RWPE1 (cell line): ENCODE results near the gene SLC9A9.

Experiments
- CTCF ChIA-PET: fragments of 350-600 bp; sonication (Branson Sonifier 250); formaldehyde crosslinking; extraction: SDS; loops from one replicate; lab custom pipeline; 2021; lab: Yijun Ruan, JAX
- POLR2A ChIA-PET: fragments of 400-600 bp; formaldehyde crosslinking; extraction: SDS; loops from one replicate; lab custom pipeline; 2020; ENCODE audit warnings: antibody characterized with exemption; ENCODE audit not compliant: low non-redundant PET; lab: Yijun Ruan, JAX
- DNase-seq: peaks from one replicate; pipeline ENCODE4 v3.0.0; 2012; ENCODE audit warnings: low spot score
- H3K27ac ChIP-seq: fragments of 450-650 bp; 2 replicates; pipeline ENCODE4 v1.5.1; 2017
- TF ChIP-seq, protein P1 (sequence below): fragments of 450-650 bp; conservative IDR thresholded peaks from 2 replicates; pipeline ENCODE4 v1.5.1; 2017; ENCODE audit warnings: low read depth, mild to moderate bottlenecking

The SLC9A9 gene

DNA sequence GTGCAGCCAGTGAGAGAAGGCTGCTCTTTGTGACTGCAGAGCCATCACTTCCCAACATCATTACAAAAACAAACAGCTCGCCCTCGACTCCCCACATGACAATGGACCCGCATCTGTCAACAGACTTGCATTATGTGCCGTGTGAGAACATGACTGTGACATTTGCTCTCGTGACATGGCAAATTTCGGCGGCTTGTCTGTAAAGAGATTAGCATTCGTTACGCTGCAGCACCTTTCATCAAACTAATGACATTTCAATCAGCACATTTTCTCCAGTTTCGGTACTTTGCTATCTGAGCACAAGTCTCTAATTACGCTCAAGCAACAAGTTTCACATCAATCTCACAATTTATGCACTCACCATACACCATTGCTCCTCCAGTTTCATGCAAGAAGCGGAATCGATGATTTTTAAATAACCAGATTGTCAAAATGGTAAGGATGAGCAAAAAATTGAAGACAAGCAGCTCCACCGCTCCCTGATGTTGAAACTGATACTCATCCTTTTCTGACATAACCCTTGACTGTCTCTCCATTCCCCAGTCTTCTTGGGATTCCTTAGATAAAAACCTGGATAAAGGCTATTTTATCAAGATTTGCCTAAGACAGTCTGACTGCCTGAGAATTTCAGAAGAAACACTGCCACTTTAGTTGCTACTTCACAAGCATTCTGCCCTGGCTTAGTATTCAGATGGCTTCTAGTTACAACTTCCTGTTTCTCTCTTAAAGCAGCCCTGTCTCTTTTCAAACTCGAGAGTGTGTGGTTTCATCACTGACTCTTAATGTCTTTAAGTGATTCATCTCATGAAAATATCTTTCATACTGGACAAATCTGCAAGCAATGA is at the start of gene SLC9A9:
SLC9A9 (minus strand) TSS at position 682 of the 845 bp plus-strand sequence; CDS start at position 536, 146 bp downstream.
- peak; percentile 44 for DNase-seq
- TF ChIP-seq, protein P1, sequence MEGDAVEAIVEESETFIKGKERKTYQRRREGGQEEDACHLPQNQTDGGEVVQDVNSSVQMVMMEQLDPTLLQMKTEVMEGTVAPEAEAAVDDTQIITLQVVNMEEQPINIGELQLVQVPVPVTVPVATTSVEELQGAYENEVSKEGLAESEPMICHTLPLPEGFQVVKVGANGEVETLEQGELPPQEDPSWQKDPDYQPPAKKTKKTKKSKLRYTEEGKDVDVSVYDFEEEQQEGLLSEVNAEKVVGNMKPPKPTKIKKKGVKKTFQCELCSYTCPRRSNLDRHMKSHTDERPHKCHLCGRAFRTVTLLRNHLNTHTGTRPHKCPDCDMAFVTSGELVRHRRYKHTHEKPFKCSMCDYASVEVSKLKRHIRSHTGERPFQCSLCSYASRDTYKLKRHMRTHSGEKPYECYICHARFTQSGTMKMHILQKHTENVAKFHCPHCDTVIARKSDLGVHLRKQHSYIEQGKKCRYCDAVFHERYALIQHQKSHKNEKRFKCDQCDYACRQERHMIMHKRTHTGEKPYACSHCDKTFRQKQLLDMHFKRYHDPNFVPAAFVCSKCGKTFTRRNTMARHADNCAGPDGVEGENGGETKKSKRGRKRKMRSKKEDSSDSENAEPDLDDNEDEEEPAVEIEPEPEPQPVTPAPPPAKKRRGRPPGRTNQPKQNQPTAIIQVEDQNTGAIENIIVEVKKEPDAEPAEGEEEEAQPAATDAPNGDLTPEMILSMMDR: no peak
- peak within 1 kb of the TSS; percentile 39 for H3K27ac ChIP-seq
- ChIA-PET CTCF (no interaction called here), POLR2A (no interaction called here)

DNA sequence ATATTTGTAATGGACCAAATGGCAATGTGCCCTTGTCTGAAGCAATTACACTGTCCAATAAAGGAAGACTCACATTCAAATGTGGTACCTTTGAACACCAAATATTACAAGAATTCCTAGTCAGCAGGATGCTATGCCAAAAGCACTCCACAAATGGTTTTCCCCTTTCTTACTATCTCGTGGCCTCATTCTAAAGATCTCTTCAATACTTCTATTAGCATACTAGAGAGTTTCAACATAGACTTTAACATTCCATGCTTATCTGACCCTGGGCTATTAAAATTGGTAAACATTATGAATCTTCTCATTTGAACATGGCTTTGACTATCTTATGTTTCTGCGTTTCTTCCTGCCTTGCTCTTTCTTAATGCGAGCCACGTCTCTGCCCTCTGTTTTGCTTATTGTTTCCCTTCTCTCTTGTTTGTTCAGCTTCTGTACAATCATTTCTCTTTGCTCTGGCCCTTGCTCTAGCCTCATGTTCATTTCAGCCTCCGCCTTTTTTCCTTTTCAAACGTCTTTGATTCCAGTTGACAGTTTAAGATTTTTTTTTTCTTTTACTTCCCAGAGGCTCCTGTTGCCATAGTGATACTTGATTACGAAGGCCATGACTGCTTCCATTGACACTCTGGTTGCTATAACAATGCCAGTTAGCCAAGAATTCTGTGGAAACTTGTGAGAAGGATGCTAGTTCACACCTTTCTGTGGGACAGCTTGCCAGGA is 49.5 kb upstream of the SLC9A9 start:
- ChIA-PET CTCF (no interaction called here), POLR2A (no interaction called here)
- no peak for DNase-seq
- no peak overlapping the region for H3K27ac ChIP-seq
- TF ChIP-seq, protein P1: no peak

DNA sequence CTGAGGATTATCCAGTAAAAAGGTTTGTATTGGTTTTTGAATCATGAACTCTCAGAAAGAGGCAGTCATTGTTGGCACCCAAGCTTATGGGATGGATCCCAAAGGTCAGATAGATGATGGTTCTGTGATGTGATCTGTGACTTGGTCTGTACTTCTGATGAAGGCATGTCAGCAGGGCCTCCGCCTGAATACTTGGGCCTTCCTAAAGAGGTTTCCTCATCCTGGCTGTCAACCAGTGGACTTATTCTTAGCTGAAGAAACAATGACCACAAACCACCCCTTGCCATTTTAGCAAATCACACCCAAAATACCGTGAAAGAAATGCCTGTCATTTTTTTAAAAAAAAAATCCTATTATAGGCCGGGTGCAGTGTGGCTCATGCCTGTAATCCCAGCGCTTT is 48.2 kb upstream of the SLC9A9 start:
- ChIA-PET CTCF (interaction anchor here (0.6 to 1.1 kb wide), 9 partner anchors 19 to 879 kb away, joined by 3 to 9 read pairs (median 4); no protein-coding TSS in a partner anchor), POLR2A (interaction anchor here (0.7 kb wide), 1 partner anchor 453 kb away, joined by 5 read pairs; no protein-coding TSS in a partner anchor)
- TF ChIP-seq, protein P1: no peak
- no peak for DNase-seq
- H3K27ac ChIP-seq: no peak overlapping the region

DNA sequence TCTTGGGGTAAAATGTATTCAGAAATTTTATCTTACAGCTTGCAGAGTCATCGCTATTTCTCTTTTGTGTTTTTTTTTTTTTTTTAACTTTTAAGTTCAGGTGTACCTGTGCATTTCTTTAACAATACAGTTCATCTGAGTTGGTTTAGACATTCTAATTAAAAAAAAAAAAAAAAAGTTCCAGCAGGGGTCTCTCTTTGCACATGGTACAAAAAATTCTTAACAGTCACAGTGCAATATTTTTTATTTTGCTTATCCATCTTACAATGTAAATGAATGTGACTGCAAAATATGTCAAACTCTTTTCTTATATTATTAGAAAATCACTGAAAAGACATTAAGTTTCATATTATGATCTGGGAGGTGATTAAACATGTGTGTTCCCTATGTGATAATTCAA is 47.5 kb upstream of the SLC9A9 start:
- ChIA-PET CTCF (interaction anchor here (0.6 to 1.1 kb wide), 8 partner anchors 19 to 1028 kb away, joined by 3 to 6 read pairs (median 4); no protein-coding TSS in a partner anchor), POLR2A (no interaction called here)
- DNase-seq: peak; percentile 18
- no peak overlapping the region for H3K27ac ChIP-seq
- TF ChIP-seq, protein P1: peak; percentile 38

DNA sequence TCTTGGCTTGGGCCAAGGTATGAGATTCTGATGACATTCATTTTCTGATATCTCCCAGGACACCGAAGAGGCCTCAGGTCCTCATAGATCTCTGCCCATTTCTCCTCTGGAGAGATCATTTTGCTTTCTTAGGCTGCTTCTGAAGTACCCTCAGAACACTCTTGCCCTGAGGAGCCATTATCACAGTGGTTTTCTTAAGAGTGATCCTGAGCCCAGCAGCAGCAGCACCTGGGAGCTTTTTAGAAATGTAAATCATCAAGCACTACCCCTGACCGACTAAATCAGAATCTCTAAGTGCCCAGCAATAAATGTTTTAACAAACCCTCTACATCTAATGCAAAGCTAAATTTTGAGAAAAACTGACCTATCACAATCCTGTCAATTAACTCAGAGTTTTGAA is 40.6 kb upstream of the SLC9A9 start:
- DNase-seq: no peak
- POLR2A ChIA-PET: no interaction called here
- CTCF ChIA-PET: no interaction called here
- no peak overlapping the region for H3K27ac ChIP-seq
- TF ChIP-seq, protein P1: no peak

DNA sequence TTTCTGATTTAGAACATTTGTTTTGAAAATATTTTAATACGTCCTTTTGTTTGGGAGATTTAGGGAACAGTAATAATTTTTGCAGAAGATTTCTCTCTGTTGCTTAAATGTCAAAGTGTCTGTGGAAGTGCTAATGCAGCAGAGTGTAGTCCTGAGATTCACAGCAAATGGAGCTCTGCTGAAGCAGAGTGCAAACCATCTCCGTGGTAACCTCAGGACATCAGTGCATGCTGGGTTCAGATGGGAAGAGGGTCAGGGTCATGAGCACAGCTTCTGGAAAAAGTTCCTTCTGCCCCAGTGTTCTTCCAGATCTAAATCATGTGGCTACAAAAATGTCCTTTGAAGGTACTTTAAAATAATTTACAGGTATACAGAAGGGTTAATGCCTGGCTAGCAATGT is 39.9 kb upstream of the SLC9A9 start:
- POLR2A ChIA-PET: no interaction called here
- CTCF ChIA-PET: interaction anchor here (0.6 kb wide), 1 partner anchor 11 kb away, joined by 3 read pairs; no protein-coding TSS in a partner anchor
- H3K27ac ChIP-seq: no peak overlapping the region
- TF ChIP-seq, protein P1: no peak
- no peak for DNase-seq
